HG02884 (cell line): ENCODE measurements around the gene STRN.
"Not testable (repeated sequence)": the region's sequence is repeated elsewhere in the genome, so short reads cannot be mapped to it uniquely, and the experiment has no call there.

Experiments
- ATAC-seq: cut with Tn5 transposase; IDR thresholded peaks from one replicate; pipeline ENCODE4 v1.9.1; 2021; ENCODE audit warnings: mild to moderate bottlenecking, moderate library complexity; ENCODE audit not compliant: unreplicated experiment

Gene STRN

GRCh38 chr2:36843838-36844237 lies 122.5 kb downstream of the STRN start:
- ATAC-seq: no peak

GRCh38 chr2:36839976-36840617 lies 126.2 kb downstream of the STRN start:
- no peak for ATAC-seq

- ATAC-seq: no peak
Observed at GRCh38 chr2:36834731-36835524, 131.4 kb downstream of the STRN start.

- ATAC-seq: no peak
Observed at GRCh38 chr2:36834203-36834602, 132.1 kb downstream of the STRN start.

GRCh38 chr2:36831185-36831584 lies 135.2 kb downstream of the STRN start:
- no peak for ATAC-seq

- ATAC-seq: not testable (repeated sequence)
Observed at GRCh38 chr2:36824683-36825082, 141.7 kb downstream of the STRN start.

GRCh38 chr2:36824273-36824672 lies 142.1 kb downstream of the STRN start:
- no peak for ATAC-seq

GRCh38 chr2:36823862-36824261 lies 142.5 kb downstream of the STRN start:
- no peak for ATAC-seq

GRCh38 chr2:36820942-36821605 lies 145.3 kb downstream of the STRN start:
- no peak for ATAC-seq

- ATAC-seq: no peak
Observed at GRCh38 chr2:36819095-36819711, 147.1 kb downstream of the STRN start.

GRCh38 chr2:36818542-36818941 lies 147.8 kb downstream of the STRN start:
- ATAC-seq: no peak

GRCh38 chr2:36812196-36812595 lies 154.1 kb downstream of the STRN start:
- ATAC-seq: no peak

GRCh38 chr2:36811071-36811470 lies 155.3 kb downstream of the STRN start:
- no peak for ATAC-seq

GRCh38 chr2:36809069-36809445 lies 157.3 kb downstream of the STRN start:
- ATAC-seq: no peak

- no peak for ATAC-seq
Observed at GRCh38 chr2:36808386-36809068, 157.8 kb downstream of the STRN start.

GRCh38 chr2:36807223-36807886 lies 159.0 kb downstream of the STRN start:
- no peak for ATAC-seq

- no peak for ATAC-seq
Observed at GRCh38 chr2:36805635-36806224, 160.6 kb downstream of the STRN start.

GRCh38 chr2:36802952-36803351 lies 163.4 kb downstream of the STRN start:
- no peak for ATAC-seq

- no peak for ATAC-seq
Observed at GRCh38 chr2:36801088-36801487, 165.2 kb downstream of the STRN start.

- no peak for ATAC-seq
Observed at GRCh38 chr2:36800381-36800780, 166.0 kb downstream of the STRN start.
